ENCODE results near the gene ZYX. TPM values are rescaled to one million over a fixed set of nuclear protein-coding genes. Genes with fewer than 3 reads are reported as not detected.

Gene ZYX
- total and polyA plus RNA-seq, 9 of the 15 experiments (the other 6 are each of a cell fraction or from before 2014, with no cell fraction given) = 1.8 to 130 (median 15.7) TPM

GRCh38 chr7:143431109-143431508 is 50.0 kb downstream of the ZYX start:
- Histone ChIP-seq H3K9ac (ENCODE audit: insufficient read depth in 1 of 2, low read depth in 2 of 2, low read length in 2 of 2) (no peak overlapping the region), H3K27ac (ENCODE audit: extremely low read depth, low read depth, low read length) (no peak overlapping the region), H4K20me1 (replicated peaks; ENCODE audit: control insufficient read depth, insufficient read depth, low read length) (no peaks in the 10 kb centered on the region), H3K4me2 (ENCODE audit: insufficient read depth, low read length) (no peak overlapping the region), H3K79me2 (ENCODE audit: control insufficient read depth, insufficient read depth, low read length) (no peaks in the 10 kb centered on the region), H3K9me3 (replicated peaks; ENCODE audit: control insufficient read depth, insufficient read depth, low read depth, low read length) (peaks cover 4% of the 10 kb centered on the region; the same call in 1 of the 2 replicates), H3K4me3 (no peak overlapping the region), H3K36me3 (ENCODE audit: control insufficient read depth, insufficient read depth, low read length) (no peaks in the 10 kb centered on the region), H3K27me3 (ENCODE audit: control insufficient read depth in 2 of 2, insufficient read depth in 2 of 2, low read length in 2 of 2) (no peaks in the 10 kb centered on the region), H3K4me1 (replicated peaks in 1 of 2; ENCODE audit: control insufficient read depth in 2 of 2, insufficient read depth in 2 of 2, low read length in 2 of 2) (peaks cover 10 to 12% of the 10 kb centered on the region in 2 experiments), H2AFZ (ENCODE audit: low read depth, low read length) (0 out of 2 replicates have a peak overlapping the region, but pooled peaks have one; percentile 16), H3K9me1 (ENCODE audit: control insufficient read depth, insufficient read depth, low read length) (no peaks in the 10 kb centered on the region)
- TF ChIP-seq ZFP36 (IDR thresholded peaks at IDR 0.05; ENCODE audit: low read depth, low read length, partially characterized antibody) = peak; percentile 57
- no peak for TF ChIP-seq THAP7 (CRISPR knock-in tag; IDR thresholded peaks at IDR 0.05)
- ATAC-seq (no peak), FAIRE-seq (no peak), DNase-seq (ENCODE audit: extremely low read depth in 1 of 4, low spot score in 3 of 4) (no peak)
- 39% methylated on average over 2 of the region's 2 CpGs for WGBS (ENCODE audit: insufficient coverage, low coverage, missing lambda C conversion rate)
- CTCF ChIA-PET (ENCODE audit: low intra/inter-chr PET ratio) = interaction anchor here (0.6 kb wide), 1 partner anchor 779 kb away, joined by 3 read pairs; no protein-coding TSS in a partner anchor
- POLR2A ChIA-PET = interaction anchor here (0.6 to 1.4 kb wide), 2 partner anchors 9 to 24 kb away, joined by 4 read pairs; no protein-coding TSS in a partner anchor
- no TSS peak for BruUV-seq (replicated peaks)
- intact Hi-C loops (cut with micrococcal nuclease) (no loop called here), in situ Hi-C loops (cut with MboI) (no loop called here)

- Histone ChIP-seq H3K4me3 (no peak overlapping the region), H3K36me3 (ENCODE audit: control insufficient read depth, insufficient read depth, low read length) (no peaks in the 10 kb centered on the region), H3K79me2 (ENCODE audit: control insufficient read depth, insufficient read depth, low read length) (no peaks in the 10 kb centered on the region), H4K20me1 (replicated peaks; ENCODE audit: control insufficient read depth, insufficient read depth, low read length) (no peaks in the 10 kb centered on the region), H3K9me3 (replicated peaks; ENCODE audit: control insufficient read depth, insufficient read depth, low read depth, low read length) (0 out of 2 replicates have a peak, but pooled peaks cover 2% of the 10 kb centered on the region), H3K4me1 (replicated peaks in 1 of 2; ENCODE audit: control insufficient read depth in 2 of 2, insufficient read depth in 2 of 2, low read length in 2 of 2) (peaks cover 0 to 3% of the 10 kb centered on the region in 2 experiments; a peak in 1 of 5 replicates), H3K9me1 (ENCODE audit: control insufficient read depth, insufficient read depth, low read length) (no peaks in the 10 kb centered on the region), H3K27me3 (ENCODE audit: control insufficient read depth in 2 of 2, insufficient read depth in 2 of 2, low read length in 2 of 2) (no peaks in the 10 kb centered on the region), H3K27ac (ENCODE audit: extremely low read depth, low read depth, low read length) (no peak overlapping the region), H3K4me2 (ENCODE audit: insufficient read depth, low read length) (no peak overlapping the region), H3K9ac (ENCODE audit: insufficient read depth in 1 of 2, low read depth in 2 of 2, low read length in 2 of 2) (no peak overlapping the region), H2AFZ (ENCODE audit: low read depth, low read length) (0 out of 2 replicates have a peak overlapping the region, but pooled peaks have one; percentile 0)
- POLR2A ChIA-PET = interaction anchor here (0.8 kb wide), 1 partner anchor 10 kb away, joined by 3 read pairs; no protein-coding TSS in a partner anchor
- no peak for DNase-seq (ENCODE audit: extremely low read depth in 1 of 4, low spot score in 3 of 4)
- CTCF ChIA-PET (ENCODE audit: low intra/inter-chr PET ratio) = no interaction called here
- no TSS peak for BruUV-seq (replicated peaks)
- no peak for FAIRE-seq
- TF ChIP-seq SMAD2 (IDR thresholded peaks at IDR 0.05; ENCODE audit: low read depth, low read length) (no peak), GTF2A2 (tag; IDR thresholded peaks at IDR 0.05) (no peak)
- 29% methylated on average over 4 of the region's 4 CpGs for WGBS (ENCODE audit: insufficient coverage, low coverage, missing lambda C conversion rate)
- no peak for ATAC-seq
- in situ Hi-C loops (cut with MboI) (no loop called here), intact Hi-C loops (cut with micrococcal nuclease) (loop anchor here (2.0 kb wide), 1 partner anchor 21 kb away; no protein-coding TSS in a partner anchor)
Measured at GRCh38 chr7:143433759-143434158, 52.6 kb downstream of the ZYX start.

Data from K562 (cell line).